ENCODE measurements around the gene GNAO1.

DNA sequence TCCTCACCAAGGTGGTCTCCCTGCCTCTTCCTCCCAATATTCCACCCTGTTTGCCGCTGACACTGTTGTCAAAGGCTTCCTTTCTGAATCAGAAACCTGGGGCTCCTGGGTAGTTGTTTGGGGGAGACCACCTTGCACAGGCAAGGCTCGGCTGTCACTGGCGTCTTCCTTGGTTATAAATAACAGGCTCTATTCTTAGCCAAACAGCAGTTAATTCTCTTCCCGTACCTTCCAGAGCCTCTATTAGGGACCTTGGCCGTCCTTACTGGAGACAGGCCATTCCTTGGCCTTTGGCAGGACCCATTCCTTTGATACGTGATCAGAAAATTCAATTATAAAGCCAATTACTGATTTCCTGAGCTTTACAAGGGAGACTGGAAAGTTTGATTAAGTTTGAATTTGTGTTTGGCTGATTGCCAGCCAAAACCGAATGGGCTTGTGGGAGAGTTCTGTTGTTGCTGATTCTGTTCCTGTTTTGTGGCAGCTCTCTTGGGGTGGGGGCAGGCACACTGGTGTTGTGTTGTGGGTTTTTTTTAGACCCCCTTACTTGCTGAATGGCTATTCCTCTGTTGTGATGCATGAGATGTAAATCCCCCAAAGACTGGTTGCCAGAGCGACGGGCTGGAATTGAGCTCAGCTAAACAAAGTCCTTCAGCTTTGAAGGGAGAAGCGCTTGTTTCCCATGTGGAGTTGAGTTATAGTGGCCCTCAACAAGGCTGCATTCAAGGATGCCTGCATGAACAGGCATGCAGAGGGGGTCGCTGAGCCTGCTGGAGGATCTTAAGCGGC lies 104.6 kb downstream of the GNAO1 start:
- TF ChIP-seq, protein P1, sequence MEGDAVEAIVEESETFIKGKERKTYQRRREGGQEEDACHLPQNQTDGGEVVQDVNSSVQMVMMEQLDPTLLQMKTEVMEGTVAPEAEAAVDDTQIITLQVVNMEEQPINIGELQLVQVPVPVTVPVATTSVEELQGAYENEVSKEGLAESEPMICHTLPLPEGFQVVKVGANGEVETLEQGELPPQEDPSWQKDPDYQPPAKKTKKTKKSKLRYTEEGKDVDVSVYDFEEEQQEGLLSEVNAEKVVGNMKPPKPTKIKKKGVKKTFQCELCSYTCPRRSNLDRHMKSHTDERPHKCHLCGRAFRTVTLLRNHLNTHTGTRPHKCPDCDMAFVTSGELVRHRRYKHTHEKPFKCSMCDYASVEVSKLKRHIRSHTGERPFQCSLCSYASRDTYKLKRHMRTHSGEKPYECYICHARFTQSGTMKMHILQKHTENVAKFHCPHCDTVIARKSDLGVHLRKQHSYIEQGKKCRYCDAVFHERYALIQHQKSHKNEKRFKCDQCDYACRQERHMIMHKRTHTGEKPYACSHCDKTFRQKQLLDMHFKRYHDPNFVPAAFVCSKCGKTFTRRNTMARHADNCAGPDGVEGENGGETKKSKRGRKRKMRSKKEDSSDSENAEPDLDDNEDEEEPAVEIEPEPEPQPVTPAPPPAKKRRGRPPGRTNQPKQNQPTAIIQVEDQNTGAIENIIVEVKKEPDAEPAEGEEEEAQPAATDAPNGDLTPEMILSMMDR (IDR thresholded peaks at IDR 0.05): no peak
- no peak for TF ChIP-seq POLR2A (IDR thresholded peaks at IDR 0.05)
